ENCODE results near the gene MGAT4C. TPM values are rescaled to one million over a fixed set of nuclear protein-coding genes. Genes with fewer than 3 reads are reported as not detected.
"Not testable (repeated sequence)": the region's sequence is repeated elsewhere in the genome, so short reads cannot be mapped to it uniquely, and the experiment has no call there.

Gene MGAT4C
- total RNA-seq, 1 donor from 2014 or later: not detected

GRCh38 chr12:86091681-86092080 is 164.5 kb downstream of the MGAT4C start:
- Mint-ChIP-seq H3K4me1 (ENCODE audit: low read depth) (no peaks in the 10 kb centered on the region), H3K27ac (no peak overlapping the region), H3K4me3 (ENCODE audit: low read depth) (no peak overlapping the region), H3K36me3 (ENCODE audit: low read depth) (no peaks in the 10 kb centered on the region), H3K9me3 (no peaks in the 10 kb centered on the region), H3K27me3 (ENCODE audit: low read depth) (no peaks in the 10 kb centered on the region)
- DNase-seq (ENCODE audit: low spot score): no peak
- intact Hi-C loops (cut with micrococcal nuclease): no loop called here

- Mint-ChIP-seq H3K36me3 (ENCODE audit: low read depth) (no peaks in the 10 kb centered on the region), H3K4me3 (ENCODE audit: low read depth) (no peak overlapping the region), H3K4me1 (ENCODE audit: low read depth) (no peaks in the 10 kb centered on the region), H3K9me3 (no peaks in the 10 kb centered on the region), H3K27ac (no peak overlapping the region), H3K27me3 (ENCODE audit: low read depth) (no peaks in the 10 kb centered on the region)
- DNase-seq (ENCODE audit: low spot score): no peak
- intact Hi-C loops (cut with micrococcal nuclease): no loop called here
Observed at GRCh38 chr12:86081843-86082242, 174.3 kb downstream of the MGAT4C start.

GRCh38 chr12:86059052-86059451 is 197.1 kb downstream of the MGAT4C start:
- H3K27me3 Mint-ChIP-seq (ENCODE audit: low read depth); H3K4me3 Mint-ChIP-seq (ENCODE audit: low read depth); H3K27ac Mint-ChIP-seq; H3K4me1 Mint-ChIP-seq (ENCODE audit: low read depth); DNase-seq (ENCODE audit: low spot score); intact Hi-C loops (cut with micrococcal nuclease); H3K36me3 Mint-ChIP-seq (ENCODE audit: low read depth): not testable (repeated sequence)
- peaks cover 13% of the 10 kb centered on the region for H3K9me3 Mint-ChIP-seq

- H3K4me1 Mint-ChIP-seq (ENCODE audit: low read depth): no peaks in the 10 kb centered on the region
- no peak overlapping the region for H3K4me3 Mint-ChIP-seq (ENCODE audit: low read depth)
- no peaks in the 10 kb centered on the region for H3K36me3 Mint-ChIP-seq (ENCODE audit: low read depth)
Observed at GRCh38 chr12:86057092-86057845, 198.9 kb downstream of the MGAT4C start.

GRCh38 chr12:86052921-86053320 is 203.3 kb downstream of the MGAT4C start:
- no peaks in the 10 kb centered on the region for H3K9me3 Mint-ChIP-seq
- H3K4me1 Mint-ChIP-seq (ENCODE audit: low read depth): no peaks in the 10 kb centered on the region
- H3K27ac Mint-ChIP-seq: no peak overlapping the region
- no peaks in the 10 kb centered on the region for H3K36me3 Mint-ChIP-seq (ENCODE audit: low read depth)
- intact Hi-C loops (cut with micrococcal nuclease): no loop called here
- no peak overlapping the region for H3K4me3 Mint-ChIP-seq (ENCODE audit: low read depth)
- H3K27me3 Mint-ChIP-seq (ENCODE audit: low read depth): no peaks in the 10 kb centered on the region
- DNase-seq (ENCODE audit: low spot score): no peak

More at GRCh38 chr12:86057092-86057845, 198.9 kb downstream of the MGAT4C start:
- DNase-seq (ENCODE audit: low spot score): no peak
- no peaks in the 10 kb centered on the region for H3K27me3 Mint-ChIP-seq (ENCODE audit: low read depth)
- intact Hi-C loops (cut with micrococcal nuclease): no loop called here
- H3K9me3 Mint-ChIP-seq: peaks cover 7% of the 10 kb centered on the region
- no peak overlapping the region for H3K27ac Mint-ChIP-seq

- Mint-ChIP-seq H3K27ac (no peak overlapping the region), H3K4me3 (ENCODE audit: low read depth) (no peak overlapping the region), H3K36me3 (ENCODE audit: low read depth) (no peaks in the 10 kb centered on the region), H3K4me1 (ENCODE audit: low read depth) (no peaks in the 10 kb centered on the region), H3K9me3 (no peaks in the 10 kb centered on the region), H3K27me3 (ENCODE audit: low read depth) (no peaks in the 10 kb centered on the region)
- intact Hi-C loops (cut with micrococcal nuclease): no loop called here
- no peak for DNase-seq (ENCODE audit: low spot score)
Observed at GRCh38 chr12:86050010-86050409, 206.2 kb downstream of the MGAT4C start.

GRCh38 chr12:86044396-86044795 is 211.8 kb downstream of the MGAT4C start:
- no peak overlapping the region for H3K4me3 Mint-ChIP-seq (ENCODE audit: low read depth)
- H3K36me3 Mint-ChIP-seq (ENCODE audit: low read depth): no peaks in the 10 kb centered on the region
- H3K27me3 Mint-ChIP-seq (ENCODE audit: low read depth): no peaks in the 10 kb centered on the region
- peaks cover 26% of the 10 kb centered on the region for H3K9me3 Mint-ChIP-seq
- no peak overlapping the region for H3K27ac Mint-ChIP-seq
- no peaks in the 10 kb centered on the region for H3K4me1 Mint-ChIP-seq (ENCODE audit: low read depth)
- no peak for DNase-seq (ENCODE audit: low spot score)
- intact Hi-C loops (cut with micrococcal nuclease): no loop called here

- H3K4me1 Mint-ChIP-seq (ENCODE audit: low read depth): no peaks in the 10 kb centered on the region
- peaks cover 42% of the 10 kb centered on the region for H3K9me3 Mint-ChIP-seq
- intact Hi-C loops (cut with micrococcal nuclease): no loop called here
- H3K4me3 Mint-ChIP-seq (ENCODE audit: low read depth): no peak overlapping the region
- no peaks in the 10 kb centered on the region for H3K36me3 Mint-ChIP-seq (ENCODE audit: low read depth)
- no peaks in the 10 kb centered on the region for H3K27me3 Mint-ChIP-seq (ENCODE audit: low read depth)
- H3K27ac Mint-ChIP-seq: no peak overlapping the region
- DNase-seq (ENCODE audit: low spot score): no peak
Observed at GRCh38 chr12:86042062-86042461, 214.1 kb downstream of the MGAT4C start.

GRCh38 chr12:86018361-86018760 is 237.8 kb downstream of the MGAT4C start:
- intact Hi-C loops (cut with micrococcal nuclease): no loop called here

GRCh38 chr12:86015026-86015425 is 241.2 kb downstream of the MGAT4C start:
- Mint-ChIP-seq H3K9me3 (peaks cover 6% of the 10 kb centered on the region), H3K4me3 (ENCODE audit: low read depth) (no peak overlapping the region), H3K36me3 (ENCODE audit: low read depth) (no peaks in the 10 kb centered on the region), H3K4me1 (ENCODE audit: low read depth) (no peaks in the 10 kb centered on the region), H3K27me3 (ENCODE audit: low read depth) (no peaks in the 10 kb centered on the region), H3K27ac (no peak overlapping the region)
- intact Hi-C loops (cut with micrococcal nuclease): no loop called here
- DNase-seq (ENCODE audit: low spot score): no peak

More at GRCh38 chr12:86018361-86018760, 237.8 kb downstream of the MGAT4C start:
- Mint-ChIP-seq H3K9me3 (peaks cover 5% of the 10 kb centered on the region), H3K4me1 (ENCODE audit: low read depth) (no peaks in the 10 kb centered on the region), H3K27me3 (ENCODE audit: low read depth) (no peaks in the 10 kb centered on the region), H3K36me3 (ENCODE audit: low read depth) (no peaks in the 10 kb centered on the region), H3K27ac (no peak overlapping the region), H3K4me3 (ENCODE audit: low read depth) (no peak overlapping the region)
- DNase-seq (ENCODE audit: low spot score): no peak

- intact Hi-C loops (cut with micrococcal nuclease): no loop called here
- Mint-ChIP-seq H3K4me1 (ENCODE audit: low read depth) (no peaks in the 10 kb centered on the region), H3K27me3 (ENCODE audit: low read depth) (no peaks in the 10 kb centered on the region), H3K27ac (no peak overlapping the region), H3K4me3 (ENCODE audit: low read depth) (no peak overlapping the region), H3K9me3 (peaks cover 14% of the 10 kb centered on the region), H3K36me3 (ENCODE audit: low read depth) (no peaks in the 10 kb centered on the region)
- no peak for DNase-seq (ENCODE audit: low spot score)
Observed at GRCh38 chr12:86006727-86007126, 249.5 kb downstream of the MGAT4C start.

GRCh38 chr12:85998074-85998473 is 258.1 kb downstream of the MGAT4C start:
- Mint-ChIP-seq H3K36me3 (ENCODE audit: low read depth) (no peaks in the 10 kb centered on the region), H3K27me3 (ENCODE audit: low read depth) (no peaks in the 10 kb centered on the region), H3K4me3 (ENCODE audit: low read depth) (no peak overlapping the region), H3K27ac (no peak overlapping the region), H3K4me1 (ENCODE audit: low read depth) (no peaks in the 10 kb centered on the region), H3K9me3 (peaks cover 48% of the 10 kb centered on the region)
- no peak for DNase-seq (ENCODE audit: low spot score)
- intact Hi-C loops (cut with micrococcal nuclease): no loop called here

- Mint-ChIP-seq H3K36me3 (ENCODE audit: low read depth) (no peaks in the 10 kb centered on the region), H3K27me3 (ENCODE audit: low read depth) (no peaks in the 10 kb centered on the region), H3K4me3 (ENCODE audit: low read depth) (no peak overlapping the region), H3K9me3 (peaks cover 55% of the 10 kb centered on the region), H3K27ac (no peak overlapping the region), H3K4me1 (ENCODE audit: low read depth) (no peaks in the 10 kb centered on the region)
- no peak for DNase-seq (ENCODE audit: low spot score)
- intact Hi-C loops (cut with micrococcal nuclease): no loop called here
Observed at GRCh38 chr12:85996280-85996679, 259.9 kb downstream of the MGAT4C start.

All from activated T-helper 2 cell treated with anti-CD3 and anti-CD28 coated beads, Interferon-gamma antibody, Interleukin-2, Interleukin-4, amounts not matched to agents 10 μg/mL and 5 μg/mL and 100 μg/mL, durations not matched to agents 14 hours and 24 hours and 36 hours (primary cell).